Right atrium auricular region (tissue), 2 donors: Measurements from ENCODE around the gene CHRNB1. TPM values are rescaled to one million over a fixed set of nuclear protein-coding genes. Genes with fewer than 3 reads are reported as not detected.

ENCODE experiments used
- DNase-seq: peaks from one replicate; pipeline ENCODE4 v3.0.0-alpha.2; 2019; ENCODE audit warnings: low spot score
- H3K27ac ChIP-seq, 2 donors: fragments of 200-600 bp; sonication (generic); 1 replicate in 1 of 2; 2 replicates in 1 of 2; pipeline ENCODE4 v1.5.1; 2016 to 2019
- H3K27me3 ChIP-seq, 2 donors: fragments of 200-600 bp; sonication (generic); one replicate each; pipeline versions ENCODE4 v1.5.1 to v1.6.0; 2017 to 2019
- H3K36me3 ChIP-seq: fragments of 200-600 bp; sonication (generic); one replicate; pipeline ENCODE4 v1.5.1; 2016
- H3K4me1 ChIP-seq, 2 donors: fragments of 200-600 bp; sonication (generic); one replicate each; pipeline versions ENCODE4 v1.5.1 to v1.6.0; 2017 to 2019
- H3K4me3 ChIP-seq, 2 donors: fragments of 200-600 bp; sonication (generic); 1 replicate in 1 of 2; 2 replicates in 1 of 2; pipeline ENCODE4 v1.5.1; 2017 to 2019; ENCODE audit warnings: mild to moderate bottlenecking in 1 of 2, moderate library complexity in 1 of 2
- H3K9me3 ChIP-seq, 2 donors: fragments of 200-600 bp; sonication (generic); one replicate each; pipeline ENCODE4 v1.5.1; 2019
- CTCF ChIP-seq, 2 donors: fragments of 200-600 bp; sonication (generic); IDR thresholded peaks; one replicate each; pipeline ENCODE4 v1.5.1; 2019; ENCODE audit warnings: antibody characterized with exemption in 2 of 2
- total RNA-seq, 2 donors: library from RNA; depleted of rRNA; stranded (reverse); fragments of >200 nt; gene quantifications; one replicate each; pipeline ENCODE4 v1.1.0, GENCODE V29; 2016

The CHRNB1 gene
- total RNA-seq, 2 donors from 2014 or later, result 15.8 to 19.0 TPM

- peaks cover 0 to 57% of the 10 kb centered on the region in 2 donors for H3K4me1 ChIP-seq
- peak overlapping the region; percentile 83 to 85 for H3K27ac ChIP-seq
- H3K4me3 ChIP-seq, result peak overlapping the region; percentile 42 to 60
- DNase-seq, result no peak
- no peak for TF ChIP-seq CTCF (IDR thresholded peaks at IDR 0.05)
- no peaks in the 10 kb centered on the region for H3K9me3 ChIP-seq
- H3K27me3 ChIP-seq, result peaks cover 0 to 9% of the 10 kb centered on the region in 2 donors
- H3K36me3 ChIP-seq, result no peaks in the 10 kb centered on the region
These were observed 7.4 kb upstream of the CHRNB1 start for GRCh38 chr17:7437369-7437863.

GRCh38 chr17:7437950-7438614 is 6.8 kb upstream of the CHRNB1 start:
- Histone ChIP-seq H3K9me3 (no peaks in the 10 kb centered on the region), H3K27me3 (peaks cover 0 to 9% of the 10 kb centered on the region in 2 donors), H3K36me3 (no peaks in the 10 kb centered on the region), H3K27ac (peak overlapping the region; percentile 83 to 85), H3K4me3 (peak overlapping the region; percentile 42 to 60), H3K4me1 (peaks cover 0 to 57% of the 10 kb centered on the region in 2 donors)
- DNase-seq, result peak; percentile 62
- no peak for TF ChIP-seq CTCF (IDR thresholded peaks at IDR 0.05)

GRCh38 chr17:7438656-7439460 is 6.0 kb upstream of the CHRNB1 start:
- Histone ChIP-seq H3K36me3 (no peaks in the 10 kb centered on the region), H3K9me3 (no peaks in the 10 kb centered on the region), H3K4me3 (peak overlapping the region; percentile 42 to 60), H3K27ac (peak overlapping the region; percentile 83 to 85), H3K27me3 (peaks cover 0 to 9% of the 10 kb centered on the region in 2 donors), H3K4me1 (peaks cover 0 to 57% of the 10 kb centered on the region in 2 donors)
- no peak for DNase-seq
- TF ChIP-seq CTCF (IDR thresholded peaks at IDR 0.05), result no peak

GRCh38 chr17:7439462-7440112 is 5.3 kb upstream of the CHRNB1 start, which contains the start of gene FGF11:
Gene FGF11, plus strand, starts transcription at chr17:7439512. Its CDS starts 109 bp downstream, at chr17:7439621.
- H3K27me3 ChIP-seq, result peaks cover 0 to 9% of the 10 kb centered on the region in 2 donors
- no peak for DNase-seq
- H3K9me3 ChIP-seq, result no peaks in the 10 kb centered on the region
- H3K4me3 ChIP-seq, result peak within 1 kb of the TSS; percentile 42 to 60
- no peak for TF ChIP-seq CTCF (IDR thresholded peaks at IDR 0.05)
- H3K36me3 ChIP-seq, result no peaks in the 10 kb centered on the region
- peak within 1 kb of the TSS; percentile 83 to 85 for H3K27ac ChIP-seq
- peaks cover 0 to 61% of the 10 kb centered on the region in 2 donors for H3K4me1 ChIP-seq

- DNase-seq, result peak; percentile 63
- Histone ChIP-seq H3K27ac (peak overlapping the region; percentile 83 to 84), H3K4me3 (peak overlapping the region; percentile 32 to 56), H3K27me3 (peaks cover 0 to 9% of the 10 kb centered on the region in 2 donors), H3K9me3 (no peaks in the 10 kb centered on the region), H3K4me1 (peaks cover 0 to 67% of the 10 kb centered on the region in 2 donors), H3K36me3 (no peaks in the 10 kb centered on the region)
- no peak for TF ChIP-seq CTCF (IDR thresholded peaks at IDR 0.05)
These were observed 4.6 kb upstream of the CHRNB1 start for GRCh38 chr17:7440113-7440833.
